Measurements from ENCODE around the gene AHI1. TPM values are rescaled to one million over a fixed set of nuclear protein-coding genes. Genes with fewer than 3 reads are reported as not detected.

The AHI1 gene
- total RNA-seq, 5 donors from 2014 or later (not counting 1 experiment from before 2014, with no cell fraction given) = 9.6 to 27.6 (median 15.8) TPM

DNA sequence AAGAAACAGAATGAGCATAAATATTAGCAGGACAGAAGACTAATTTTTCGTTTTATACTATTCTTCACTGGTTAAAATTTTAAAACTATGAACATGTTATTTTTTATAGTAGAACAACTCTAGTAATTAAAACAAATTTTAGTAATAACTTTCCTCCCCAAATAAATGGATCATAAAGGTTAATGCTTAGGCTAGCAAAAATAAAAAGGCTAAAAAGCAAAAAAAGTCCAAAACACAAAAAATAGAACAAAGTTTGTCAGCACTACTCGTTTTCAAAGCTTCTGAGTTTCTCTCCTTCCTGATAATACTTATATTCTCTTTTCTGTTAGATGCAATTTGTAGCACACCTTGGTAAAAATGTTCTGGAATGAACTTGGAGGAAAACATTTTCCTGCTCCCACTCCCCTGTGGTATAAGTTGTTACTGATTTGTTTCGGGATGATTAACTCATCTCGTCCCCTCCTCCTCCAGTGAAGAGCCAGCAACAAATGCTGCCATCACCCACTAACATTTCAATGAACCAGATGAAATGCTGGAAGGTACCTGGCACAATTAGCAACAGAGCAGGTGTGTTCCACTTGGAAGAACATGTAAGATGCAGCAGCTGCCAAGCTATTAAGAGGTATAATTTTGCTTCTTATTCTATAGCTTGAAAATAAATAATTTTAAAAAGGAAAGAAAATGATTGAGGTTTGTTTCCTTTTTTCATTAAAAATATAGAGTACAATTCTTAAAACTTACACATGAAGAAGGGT, 185.9 kb downstream of the AHI1 start:
- H3K4me3 ChIP-seq (ENCODE audit: control insufficient read depth in 1 of 2, extremely low read depth in 1 of 2, low read length in 1 of 2) = no peak overlapping the region
- no peak overlapping the region for H3K27ac ChIP-seq (ENCODE audit: low read length)
- CTCF ChIA-PET = interaction anchor here in 1 of 2 donors (0.6 kb wide), 1 partner anchor 74 kb away, joined by 3 read pairs; no protein-coding TSS in a partner anchor
- H3K9me3 ChIP-seq = no peaks in the 10 kb centered on the region
- H3K27me3 ChIP-seq (replicated peaks in 1 of 2; ENCODE audit: control insufficient read depth in 2 of 2, extremely low read depth in 1 of 2, insufficient read depth in 2 of 2, low read length in 1 of 2) = no peaks in the 10 kb centered on the region
- peaks cover 26% of the 10 kb centered on the region for H3K36me3 Mint-ChIP-seq
- H3K36me3 ChIP-seq (ENCODE audit: control insufficient read depth in 2 of 2, extremely low read depth in 1 of 2, insufficient read depth in 1 of 2, low read length in 1 of 2) = no peaks in the 10 kb centered on the region
- DNase-seq (no peak), ATAC-seq (replicated peaks in 1 of 4) (no peak)
- no peak overlapping the region for H3K27ac Mint-ChIP-seq
- WGBS (ENCODE audit: insufficient coverage) = no CpG with 5 or more reads among the region's 4 CpGs
- POLR2A ChIA-PET = no interaction called here
- H3K4me3 Mint-ChIP-seq = no peak overlapping the region
- H3K4me1 Mint-ChIP-seq = no peaks in the 10 kb centered on the region
- no peaks in the 10 kb centered on the region for H3K9me3 Mint-ChIP-seq
- H3K4me1 ChIP-seq (ENCODE audit: control insufficient read depth in 1 of 2, extremely low read depth in 1 of 2, insufficient read depth in 2 of 2, low read length in 2 of 2) = no peaks in the 10 kb centered on the region
- no peaks in the 10 kb centered on the region for H3K27me3 Mint-ChIP-seq

DNA sequence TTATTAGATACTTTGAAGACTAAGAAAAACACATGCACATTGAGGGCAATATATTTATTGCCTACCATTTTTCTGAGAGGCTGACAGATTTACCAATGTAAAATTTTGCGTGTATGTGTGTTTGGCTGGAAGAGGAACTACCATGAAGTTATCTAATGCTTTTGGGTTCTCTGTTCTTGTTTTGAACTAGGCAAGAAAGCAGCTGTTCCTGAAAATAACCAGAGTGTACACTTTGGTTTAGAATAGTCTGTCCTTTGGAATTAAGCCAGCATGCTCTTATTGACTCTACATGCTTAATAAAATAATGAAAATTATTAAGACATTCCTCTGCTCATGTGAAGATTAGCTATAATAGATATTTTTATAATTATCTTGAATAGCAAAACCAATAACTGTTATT, 187.2 kb downstream of the AHI1 start:
- CTCF ChIA-PET = no interaction called here
- 100% methylated on average over 1 of the region's 1 CpG for WGBS (ENCODE audit: insufficient coverage)

GRCh38 chr6:135306740-135307420, 190.7 kb downstream of the AHI1 start:
- Mint-ChIP-seq H3K4me1 (no peaks in the 10 kb centered on the region), H3K27ac (no peak overlapping the region), H3K4me3 (no peak overlapping the region), H3K36me3 (peaks cover 26% of the 10 kb centered on the region), H3K27me3 (no peaks in the 10 kb centered on the region), H3K9me3 (peaks cover 3 to 9% (median 6%) of the 10 kb centered on the region in 3 donors)
- ChIA-PET POLR2A (no interaction called here), CTCF (no interaction called here)
- ATAC-seq (replicated peaks in 1 of 4) (no peak), DNase-seq (no peak)
- WGBS (ENCODE audit: insufficient coverage) = 80% methylated on average over 1 of the region's 5 CpGs
- no peak overlapping the region for H3K4me3 ChIP-seq (ENCODE audit: control insufficient read depth in 1 of 2, extremely low read depth in 1 of 2, low read length in 1 of 2)
- no peak overlapping the region for H3K27ac ChIP-seq (ENCODE audit: low read length)
- H3K36me3 ChIP-seq (ENCODE audit: control insufficient read depth in 2 of 2, extremely low read depth in 1 of 2, insufficient read depth in 1 of 2, low read length in 1 of 2) = no peaks in the 10 kb centered on the region
- no peaks in the 10 kb centered on the region for H3K4me1 ChIP-seq (ENCODE audit: control insufficient read depth in 1 of 2, extremely low read depth in 1 of 2, insufficient read depth in 2 of 2, low read length in 2 of 2)
- no peaks in the 10 kb centered on the region for H3K9me3 ChIP-seq
- no peaks in the 10 kb centered on the region for H3K27me3 ChIP-seq (replicated peaks in 1 of 2; ENCODE audit: control insufficient read depth in 2 of 2, extremely low read depth in 1 of 2, insufficient read depth in 2 of 2, low read length in 1 of 2)

More for the DNA sequence above, 187.2 kb downstream of the AHI1 start:
- no peak for DNase-seq
- H3K4me3 ChIP-seq (ENCODE audit: control insufficient read depth in 1 of 2, extremely low read depth in 1 of 2, low read length in 1 of 2) = no peak overlapping the region
- H3K4me1 ChIP-seq (ENCODE audit: control insufficient read depth in 1 of 2, extremely low read depth in 1 of 2, insufficient read depth in 2 of 2, low read length in 2 of 2) = no peaks in the 10 kb centered on the region
- Mint-ChIP-seq H3K27me3 (no peaks in the 10 kb centered on the region), H3K4me1 (no peaks in the 10 kb centered on the region), H3K36me3 (peaks cover 24% of the 10 kb centered on the region), H3K4me3 (no peak overlapping the region), H3K9me3 (no peaks in the 10 kb centered on the region), H3K27ac (no peak overlapping the region)
- H3K27me3 ChIP-seq (replicated peaks in 1 of 2; ENCODE audit: control insufficient read depth in 2 of 2, extremely low read depth in 1 of 2, insufficient read depth in 2 of 2, low read length in 1 of 2) = no peaks in the 10 kb centered on the region
- H3K9me3 ChIP-seq = no peaks in the 10 kb centered on the region
- no peak for ATAC-seq (replicated peaks in 1 of 4)
- H3K36me3 ChIP-seq (ENCODE audit: control insufficient read depth in 2 of 2, extremely low read depth in 1 of 2, insufficient read depth in 1 of 2, low read length in 1 of 2) = no peaks in the 10 kb centered on the region
- H3K27ac ChIP-seq (ENCODE audit: low read length) = no peak overlapping the region
- POLR2A ChIA-PET = no interaction called here

- no peak for DNase-seq
Measured at GRCh38 chr6:135306166-135306565, 191.4 kb downstream of the AHI1 start.

GRCh38 chr6:135305684-135306083, 191.9 kb downstream of the AHI1 start:
- H3K27me3 Mint-ChIP-seq = no peaks in the 10 kb centered on the region
- H3K9me3 Mint-ChIP-seq = peaks cover 3 to 14% (median 6%) of the 10 kb centered on the region in 3 donors
- H3K4me1 ChIP-seq (ENCODE audit: control insufficient read depth in 1 of 2, extremely low read depth in 1 of 2, insufficient read depth in 2 of 2, low read length in 2 of 2) = no peaks in the 10 kb centered on the region
- H3K27ac ChIP-seq (ENCODE audit: low read length) = no peak overlapping the region
- no peaks in the 10 kb centered on the region for H3K9me3 ChIP-seq
- no peak for DNase-seq
- no peak overlapping the region for H3K4me3 Mint-ChIP-seq
- H3K4me3 ChIP-seq (ENCODE audit: control insufficient read depth in 1 of 2, extremely low read depth in 1 of 2, low read length in 1 of 2) = no peak overlapping the region
- ATAC-seq (replicated peaks in 1 of 4) = no peak
- no peaks in the 10 kb centered on the region for H3K36me3 ChIP-seq (ENCODE audit: control insufficient read depth in 2 of 2, extremely low read depth in 1 of 2, insufficient read depth in 1 of 2, low read length in 1 of 2)
- H3K36me3 Mint-ChIP-seq = peaks cover 30% of the 10 kb centered on the region
- POLR2A ChIA-PET = no interaction called here
- WGBS (ENCODE audit: insufficient coverage) = no CpG with 5 or more reads among the region's 1 CpG
- H3K27me3 ChIP-seq (replicated peaks in 1 of 2; ENCODE audit: control insufficient read depth in 2 of 2, extremely low read depth in 1 of 2, insufficient read depth in 2 of 2, low read length in 1 of 2) = no peaks in the 10 kb centered on the region
- no peak overlapping the region for H3K27ac Mint-ChIP-seq
- CTCF ChIA-PET = no interaction called here
- H3K4me1 Mint-ChIP-seq = no peaks in the 10 kb centered on the region

More at GRCh38 chr6:135306166-135306565, 191.4 kb downstream of the AHI1 start:
- Mint-ChIP-seq H3K27me3 (no peaks in the 10 kb centered on the region), H3K36me3 (peaks cover 30% of the 10 kb centered on the region), H3K4me3 (no peak overlapping the region), H3K9me3 (peaks cover 3 to 14% (median 6%) of the 10 kb centered on the region in 3 donors), H3K27ac (no peak overlapping the region), H3K4me1 (no peaks in the 10 kb centered on the region)
- ChIA-PET POLR2A (no interaction called here), CTCF (no interaction called here)
- Histone ChIP-seq H3K27me3 (replicated peaks in 1 of 2; ENCODE audit: control insufficient read depth in 2 of 2, extremely low read depth in 1 of 2, insufficient read depth in 2 of 2, low read length in 1 of 2) (no peaks in the 10 kb centered on the region), H3K36me3 (ENCODE audit: control insufficient read depth in 2 of 2, extremely low read depth in 1 of 2, insufficient read depth in 1 of 2, low read length in 1 of 2) (no peaks in the 10 kb centered on the region), H3K4me1 (ENCODE audit: control insufficient read depth in 1 of 2, extremely low read depth in 1 of 2, insufficient read depth in 2 of 2, low read length in 2 of 2) (no peaks in the 10 kb centered on the region), H3K27ac (ENCODE audit: low read length) (no peak overlapping the region), H3K9me3 (no peaks in the 10 kb centered on the region), H3K4me3 (ENCODE audit: control insufficient read depth in 1 of 2, extremely low read depth in 1 of 2, low read length in 1 of 2) (no peak overlapping the region)
- no CpG with 5 or more reads among the region's 2 CpGs for WGBS (ENCODE audit: insufficient coverage)
- no peak for ATAC-seq (replicated peaks in 1 of 4)

GRCh38 chr6:135304883-135305282, 192.7 kb downstream of the AHI1 start:
- peaks cover 3 to 14% (median 6%) of the 10 kb centered on the region in 3 donors for H3K9me3 Mint-ChIP-seq
- no peak for DNase-seq
- H3K36me3 Mint-ChIP-seq = peaks cover 33% of the 10 kb centered on the region
- no peak overlapping the region for H3K27ac ChIP-seq (ENCODE audit: low read length)
- no peaks in the 10 kb centered on the region for H3K36me3 ChIP-seq (ENCODE audit: control insufficient read depth in 2 of 2, extremely low read depth in 1 of 2, insufficient read depth in 1 of 2, low read length in 1 of 2)
- no peaks in the 10 kb centered on the region for H3K4me1 Mint-ChIP-seq
- no peak overlapping the region for H3K27ac Mint-ChIP-seq
- H3K4me1 ChIP-seq (ENCODE audit: control insufficient read depth in 1 of 2, extremely low read depth in 1 of 2, insufficient read depth in 2 of 2, low read length in 2 of 2) = no peaks in the 10 kb centered on the region
- ChIA-PET CTCF (no interaction called here), POLR2A (no interaction called here)
- H3K27me3 ChIP-seq (replicated peaks in 1 of 2; ENCODE audit: control insufficient read depth in 2 of 2, extremely low read depth in 1 of 2, insufficient read depth in 2 of 2, low read length in 1 of 2) = no peaks in the 10 kb centered on the region
- H3K4me3 Mint-ChIP-seq = no peak overlapping the region
- ATAC-seq (replicated peaks in 1 of 4) = no peak
- WGBS (ENCODE audit: insufficient coverage) = 94% methylated on average over 2 of the region's 4 CpGs
- H3K9me3 ChIP-seq = no peaks in the 10 kb centered on the region
- no peaks in the 10 kb centered on the region for H3K27me3 Mint-ChIP-seq
- H3K4me3 ChIP-seq (ENCODE audit: control insufficient read depth in 1 of 2, extremely low read depth in 1 of 2, low read length in 1 of 2) = no peak overlapping the region
